ENCODE measurements around the gene PTPA. TPM values are rescaled to one million over a fixed set of nuclear protein-coding genes. Genes with fewer than 3 reads are reported as not detected.
"Not testable (repeated sequence)": the region's sequence is repeated elsewhere in the genome, so short reads cannot be mapped to it uniquely, and the experiment has no call there.

Gene PTPA
- total and polyA plus RNA-seq, 2 donors = 48.5 to 125 TPM

- not testable (repeated sequence) for H3K36me3 ChIP-seq (ENCODE audit: insufficient read depth); H3K4me1 ChIP-seq (ENCODE audit: insufficient read depth); DNase-seq (ENCODE audit: extremely low spot score); H3K27ac ChIP-seq (ENCODE audit: low read depth); H3K4me3 ChIP-seq (ENCODE audit: low read depth, low read length)
- 96% methylated on average over 6 of the region's 6 CpGs for WGBS
Measured at GRCh38 chr9:129197045-129197444, 85.8 kb downstream of the PTPA start.

GRCh38 chr9:129197978-129198318 is 86.7 kb downstream of the PTPA start:
- no peak for DNase-seq (ENCODE audit: extremely low spot score)
- WGBS = 20% methylated on average over 8 of the region's 8 CpGs
- Histone ChIP-seq H3K4me1 (ENCODE audit: insufficient read depth) (no peaks in the 10 kb centered on the region), H3K27ac (ENCODE audit: low read depth) (no peak overlapping the region), H3K36me3 (ENCODE audit: insufficient read depth) (no peaks in the 10 kb centered on the region), H3K4me3 (ENCODE audit: low read depth, low read length) (no peak overlapping the region)

Other genes with a start within 250 kb of the PTPA start
- gene KYAT1, start 229.5 kb upstream of the PTPA start, total RNA-seq = 5.4 TPM
- 7.8 TPM for gene KYAT1, start 229.5 kb upstream of the PTPA start, polyA plus RNA-seq
- gene LRRC8A, start 229.3 kb upstream of the PTPA start, total RNA-seq = 17.1 TPM
- gene LRRC8A, start 229.3 kb upstream of the PTPA start, polyA plus RNA-seq = 62.3 TPM
- gene PHYHD1, start 190.4 kb upstream of the PTPA start, total RNA-seq = 16.8 TPM
- gene PHYHD1, start 190.4 kb upstream of the PTPA start, polyA plus RNA-seq = 34.8 TPM
- gene DOLK, start 163.8 kb upstream of the PTPA start, total RNA-seq = 11.3 TPM
- gene DOLK, start 163.8 kb upstream of the PTPA start, polyA plus RNA-seq = 16.4 TPM
- 43.1 TPM for gene NUP188, start 163.7 kb upstream of the PTPA start, total RNA-seq
- 20.3 TPM for gene NUP188, start 163.7 kb upstream of the PTPA start, polyA plus RNA-seq
- 49.6 TPM for gene SH3GLB2, start 83.1 kb upstream of the PTPA start, total RNA-seq
- 119 TPM for gene SH3GLB2, start 83.1 kb upstream of the PTPA start, polyA plus RNA-seq
- gene MIGA2, start 74.8 kb upstream of the PTPA start, total RNA-seq = 16.4 TPM
- gene MIGA2, start 74.8 kb upstream of the PTPA start, polyA plus RNA-seq = 34.5 TPM
- 9.0 TPM for gene DOLPP1, start 30.3 kb upstream of the PTPA start, total RNA-seq
- 10.5 TPM for gene DOLPP1, start 30.3 kb upstream of the PTPA start, polyA plus RNA-seq
- 15.0 TPM for gene CRAT, start 622 bp upstream of the PTPA start, total RNA-seq
- gene CRAT, start 622 bp upstream of the PTPA start, polyA plus RNA-seq = 70.7 TPM
- 15.2 TPM for gene IER5L, start 66.8 kb downstream of the PTPA start, total RNA-seq
- 13.3 TPM for gene IER5L, start 66.8 kb downstream of the PTPA start, polyA plus RNA-seq